ENCODE data around the gene CSTF1.

GRCh38 chr20:56383334-56383733 lies 9.1 kb upstream of the CSTF1 start:
- TF ChIP-seq RAD21 (IDR thresholded peaks at IDR 0.05; ENCODE audit: low read length), result no peak
- no peak for TF ChIP-seq CTCF (conservative IDR thresholded peaks at IDR 0.05; ENCODE audit: low read depth, low read length)
- TF ChIP-seq CEBPB (IDR thresholded peaks at IDR 0.05; ENCODE audit: low read depth, low read length), result no peak
- TF ChIP-seq POLR2A (IDR thresholded peaks at IDR 0.05; ENCODE audit: low read depth, low read length), result no peak
- TF ChIP-seq NFE2L2 (IDR thresholded peaks at IDR 0.05; ENCODE audit: low read depth, low read length), result no peak
- no peak for TF ChIP-seq USF2 (IDR thresholded peaks at IDR 0.05; ENCODE audit: low read depth, low read length)
- no peak for TF ChIP-seq MAZ (IDR thresholded peaks at IDR 0.05; ENCODE audit: borderline replicate concordance, low read depth, low read length)
- TF ChIP-seq ELK1 (IDR thresholded peaks at IDR 0.05; ENCODE audit: borderline replicate concordance, low read depth, low read length), result no peak
- TF ChIP-seq BHLHE40 (IDR thresholded peaks at IDR 0.05; ENCODE audit: low read depth, low read length), result no peak
- no peak for TF ChIP-seq SMC3 (IDR thresholded peaks at IDR 0.05; ENCODE audit: low read depth, low read length)
- no peak for TF ChIP-seq RFX5 (IDR thresholded peaks at IDR 0.05; ENCODE audit: low read depth, low read length)
- TF ChIP-seq MXI1 (IDR thresholded peaks at IDR 0.05; ENCODE audit: borderline replicate concordance, low read depth, low read length), result no peak
- no peak for TF ChIP-seq FOS (IDR thresholded peaks at IDR 0.05; ENCODE audit: low read depth, low read length)
- TF ChIP-seq MAFK (IDR thresholded peaks at IDR 0.05; ENCODE audit: low read depth, low read length), result no peak
